SJCRH30 (cell line): Measurements from ENCODE around the gene EIPR1. TPM values are rescaled to one million over a fixed set of nuclear protein-coding genes. Genes with fewer than 3 reads are reported as not detected.

Experiments
- DNase-seq, 2 experiments: peaks; one replicate each; pipeline ENCODE4 v3.0.0-alpha.2; 2015 to 2020
- H3K27ac ChIP-seq: fragments of 250-450 bp; sonication (Bioruptor Pico); 2 replicates; pipeline ENCODE4 v1.5.1; 2020; ENCODE audit warnings: mild to moderate bottlenecking, moderate library complexity
- H3K27me3 ChIP-seq: fragments of 250-450 bp; sonication (Bioruptor Pico); 2 replicates; pipeline ENCODE4 v1.5.1; 2020; ENCODE audit warnings: mild to moderate bottlenecking, moderate library complexity
- H3K36me3 ChIP-seq: fragments of 250-450 bp; sonication (Bioruptor Pico); 2 replicates; pipeline ENCODE4 v1.5.1; 2020; ENCODE audit warnings: mild to moderate bottlenecking, moderate library complexity
- H3K4me1 ChIP-seq: fragments of 250-450 bp; sonication (Bioruptor Pico); 2 replicates; pipeline ENCODE4 v1.5.1; 2020; ENCODE audit warnings: mild to moderate bottlenecking, moderate library complexity
- H3K4me3 ChIP-seq: fragments of 250-450 bp; sonication (Bioruptor Pico); 2 replicates; pipeline ENCODE4 v1.5.1; 2020; ENCODE audit warnings: mild to moderate bottlenecking, moderate library complexity
- H3K9me3 ChIP-seq: fragments of 250-450 bp; sonication (Bioruptor Pico); replicated peaks from 2 replicates; pipeline ENCODE4 v1.5.1; 2020; ENCODE audit warnings: mild to moderate bottlenecking, moderate library complexity
- total RNA-seq: library from RNA; depleted of rRNA; stranded (reverse); fragments of >200 nt; shearing (Covaris generic); gene quantifications from 2 replicates; pipeline ENCODE4 v1.2.3, GENCODE V29; 2014

Gene EIPR1
- total RNA-seq, 1 experiment from 2014 or later: 29.0 TPM

- H3K27ac ChIP-seq: no peak overlapping the region
- DNase-seq: no peak
Observed at GRCh38 chr2:3356799-3357198, 20.8 kb downstream of the EIPR1 start.

DNA sequence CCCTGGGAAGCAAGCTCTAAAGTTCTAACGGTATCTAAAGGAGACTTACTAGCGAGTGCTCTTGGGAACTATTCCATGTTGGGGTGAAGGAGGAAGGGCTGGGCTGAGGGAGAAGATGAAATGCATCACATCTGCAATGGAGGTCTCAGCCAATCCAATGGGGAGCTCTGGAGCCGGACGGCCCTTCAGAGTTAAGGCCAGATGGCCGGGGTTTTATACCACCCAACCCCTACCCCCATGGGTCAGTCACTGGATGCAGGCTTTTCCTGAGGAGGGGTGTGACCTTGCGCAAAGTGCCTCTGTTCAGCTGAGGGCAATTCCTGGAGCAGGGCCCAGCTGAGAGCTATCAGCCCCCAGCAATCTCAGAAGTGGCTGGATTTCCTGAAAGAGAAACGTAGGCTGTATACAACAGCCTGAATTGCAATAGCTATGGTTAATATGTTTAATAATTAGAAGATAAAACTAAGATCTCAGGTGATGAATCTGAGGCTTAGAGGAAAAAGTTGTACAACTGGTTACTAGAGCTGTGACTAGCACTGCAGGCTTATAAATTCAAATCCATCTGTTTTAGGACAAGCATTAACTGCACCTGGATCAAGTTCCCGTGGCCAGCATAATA is 21.6 kb downstream of the EIPR1 start:
- Histone ChIP-seq H3K4me1 (peaks cover 6% of the 10 kb centered on the region), H3K27me3 (no peaks in the 10 kb centered on the region), H3K27ac (no peak overlapping the region), H3K36me3 (peaks cover 14% of the 10 kb centered on the region; the same call in 1 of the 2 replicates), H3K9me3 (no peaks in the 10 kb centered on the region; the same call in 1 of the 2 replicates), H3K4me3 (no peak overlapping the region)
- no peak for DNase-seq

More at GRCh38 chr2:3356799-3357198, 20.8 kb downstream of the EIPR1 start:
- Histone ChIP-seq H3K36me3 (peaks cover 8% of the 10 kb centered on the region; the same call in 1 of the 2 replicates), H3K4me1 (peaks cover 6% of the 10 kb centered on the region), H3K9me3 (no peaks in the 10 kb centered on the region), H3K4me3 (no peak overlapping the region), H3K27me3 (no peaks in the 10 kb centered on the region)

DNA sequence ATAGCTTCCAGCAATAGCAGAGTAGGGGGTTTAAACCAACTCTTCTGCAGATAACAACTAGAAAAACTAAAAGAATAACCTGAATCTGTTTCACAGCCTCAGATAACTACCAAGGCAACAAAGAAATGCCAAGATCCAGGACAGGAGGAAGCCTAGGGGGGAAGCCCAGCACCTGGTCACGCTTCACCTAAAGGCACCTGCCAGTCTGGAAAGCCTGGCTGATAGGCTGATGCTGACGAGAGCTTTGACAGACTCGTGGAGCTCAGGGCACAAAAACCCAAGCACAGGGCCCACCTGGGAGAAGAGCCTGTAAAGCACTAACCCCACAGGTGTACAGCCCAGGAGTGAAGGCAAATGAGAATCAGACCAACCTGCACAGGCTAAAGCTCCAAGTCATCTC is 22.6 kb downstream of the EIPR1 start:
- Histone ChIP-seq H3K4me1 (peaks cover 6% of the 10 kb centered on the region), H3K4me3 (no peak overlapping the region), H3K27me3 (no peaks in the 10 kb centered on the region), H3K36me3 (peaks cover 18% of the 10 kb centered on the region), H3K9me3 (no peaks in the 10 kb centered on the region; the same call in 1 of the 2 replicates), H3K27ac (no peak overlapping the region)
- no peak for DNase-seq

GRCh38 chr2:3349211-3349693 is 28.4 kb downstream of the EIPR1 start:
- Histone ChIP-seq H3K36me3 (peaks cover 20% of the 10 kb centered on the region), H3K27ac (no peak overlapping the region), H3K27me3 (no peaks in the 10 kb centered on the region), H3K4me3 (no peak overlapping the region), H3K9me3 (no peaks in the 10 kb centered on the region; the same call in 1 of the 2 replicates), H3K4me1 (no peaks in the 10 kb centered on the region)
- no peak for DNase-seq

- H3K27me3 ChIP-seq: no peaks in the 10 kb centered on the region
- H3K36me3 ChIP-seq: peaks cover 20% of the 10 kb centered on the region
- no peak overlapping the region for H3K27ac ChIP-seq
- DNase-seq: no peak
- H3K4me1 ChIP-seq: no peaks in the 10 kb centered on the region
- no peaks in the 10 kb centered on the region; the same call in 1 of the 2 replicates for H3K9me3 ChIP-seq
- H3K4me3 ChIP-seq: no peak overlapping the region
Observed at GRCh38 chr2:3348767-3349166, 28.9 kb downstream of the EIPR1 start.

- no peak overlapping the region for H3K27ac ChIP-seq
- H3K36me3 ChIP-seq: peaks cover 6% of the 10 kb centered on the region; the same call in 1 of the 2 replicates
- H3K4me3 ChIP-seq: no peak overlapping the region
- no peak for DNase-seq
- no peaks in the 10 kb centered on the region for H3K27me3 ChIP-seq
- H3K4me1 ChIP-seq: no peaks in the 10 kb centered on the region
- H3K9me3 ChIP-seq: no peaks in the 10 kb centered on the region
Observed at GRCh38 chr2:3345621-3346020, 32.0 kb downstream of the EIPR1 start.

DNA sequence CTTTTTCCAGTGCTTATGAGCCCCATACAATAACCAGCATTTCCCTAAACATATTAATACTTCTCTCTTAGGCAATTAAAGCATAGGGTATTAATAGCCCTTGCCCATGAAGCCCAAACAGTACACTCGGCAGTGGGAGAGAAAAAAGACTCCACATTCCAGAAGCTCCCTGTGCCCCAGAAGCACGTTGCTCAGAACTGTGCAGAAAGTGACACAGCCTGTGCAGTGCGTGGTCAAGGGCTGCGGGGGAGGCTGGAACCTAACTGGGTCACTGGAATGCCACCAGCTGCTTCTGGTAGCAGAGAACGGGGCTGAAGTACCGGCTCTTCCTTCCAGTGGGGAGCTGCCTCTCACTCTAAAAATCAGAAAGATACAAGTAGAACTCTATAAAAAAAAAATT is 32.7 kb downstream of the EIPR1 start:
- H3K27me3 ChIP-seq: no peaks in the 10 kb centered on the region
- H3K27ac ChIP-seq: no peak overlapping the region
- H3K36me3 ChIP-seq: peaks cover 2% of the 10 kb centered on the region; the same call in 1 of the 2 replicates
- no peak overlapping the region for H3K4me3 ChIP-seq
- DNase-seq: no peak
- H3K9me3 ChIP-seq: no peaks in the 10 kb centered on the region
- H3K4me1 ChIP-seq: no peaks in the 10 kb centered on the region

DNA sequence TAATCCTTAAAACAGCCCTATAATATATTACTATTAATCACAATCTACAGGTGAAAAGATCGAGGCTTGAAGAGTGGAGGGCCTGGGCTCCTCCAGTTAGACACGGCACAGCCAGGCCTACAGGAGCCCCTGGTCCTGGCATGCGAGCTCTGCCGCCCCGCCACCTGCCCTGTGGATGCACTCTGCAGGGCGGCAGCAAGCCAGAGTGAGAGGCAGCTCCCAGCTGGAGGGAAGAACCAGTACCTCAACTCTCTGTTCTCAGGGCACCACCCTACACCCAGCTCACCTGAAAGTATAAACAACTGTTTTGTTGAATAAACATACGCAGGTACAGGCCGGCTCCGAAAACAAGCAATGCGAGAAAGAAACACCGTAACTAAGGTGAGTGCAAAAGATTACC is 34.6 kb downstream of the EIPR1 start:
- no peaks in the 10 kb centered on the region for H3K27me3 ChIP-seq
- H3K36me3 ChIP-seq: 0 out of 2 replicates have a peak, but pooled peaks cover 5% of the 10 kb centered on the region
- DNase-seq: no peak
- H3K27ac ChIP-seq: no peak overlapping the region
- no peak overlapping the region for H3K4me3 ChIP-seq
- H3K4me1 ChIP-seq: no peaks in the 10 kb centered on the region
- no peaks in the 10 kb centered on the region for H3K9me3 ChIP-seq

DNA sequence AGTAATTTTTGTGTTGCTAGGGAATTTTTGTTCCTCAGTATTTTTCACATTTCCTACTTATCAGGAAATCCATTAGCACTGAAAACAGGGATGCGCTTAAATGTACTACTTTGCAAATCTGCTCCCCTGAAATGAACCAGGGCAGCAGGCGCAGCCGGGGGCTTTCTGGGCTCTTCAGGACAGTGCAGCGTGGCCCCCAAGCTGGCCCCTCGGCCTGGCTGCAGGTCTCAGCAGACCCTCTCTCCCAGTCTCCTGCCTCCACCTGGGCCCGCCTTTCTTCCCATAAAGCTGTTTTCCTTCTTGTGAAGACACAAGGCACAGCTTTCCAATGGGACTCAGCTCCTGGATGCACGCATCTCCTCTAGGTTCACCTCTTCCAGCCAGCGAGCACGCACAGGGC is 35.3 kb downstream of the EIPR1 start:
- DNase-seq: no peak
- peaks cover 7% of the 10 kb centered on the region; the same call in 1 of the 2 replicates for H3K36me3 ChIP-seq
- H3K27ac ChIP-seq: no peak overlapping the region
- H3K27me3 ChIP-seq: no peaks in the 10 kb centered on the region
- H3K4me3 ChIP-seq: no peak overlapping the region
- no peaks in the 10 kb centered on the region for H3K9me3 ChIP-seq
- H3K4me1 ChIP-seq: no peaks in the 10 kb centered on the region

- H3K27ac ChIP-seq: no peak overlapping the region
- no peaks in the 10 kb centered on the region for H3K27me3 ChIP-seq
- DNase-seq: no peak
- peaks cover 7% of the 10 kb centered on the region; the same call in 1 of the 2 replicates for H3K36me3 ChIP-seq
- H3K9me3 ChIP-seq: no peaks in the 10 kb centered on the region
- H3K4me3 ChIP-seq: no peak overlapping the region
- no peaks in the 10 kb centered on the region for H3K4me1 ChIP-seq
Observed at GRCh38 chr2:3341336-3341735, 36.3 kb downstream of the EIPR1 start.

DNA sequence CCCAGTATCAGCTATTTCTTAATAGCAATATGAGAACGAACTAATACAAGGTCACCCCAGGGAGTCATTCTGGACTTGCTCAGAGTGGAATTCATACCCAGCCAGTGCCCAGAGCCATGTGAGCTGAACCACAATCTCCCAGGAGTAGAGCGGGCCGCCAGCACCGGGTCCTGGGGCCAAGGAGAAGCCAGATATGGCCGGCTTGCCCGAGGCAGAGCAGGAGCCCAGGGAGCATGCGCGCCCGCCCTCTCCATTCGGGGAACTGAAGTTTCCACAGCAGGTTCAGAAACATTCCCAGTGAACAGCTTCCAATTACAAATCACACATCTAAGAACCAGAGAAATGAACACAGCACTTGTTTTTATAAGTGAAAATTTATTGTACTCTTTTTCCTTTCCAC is 37.5 kb downstream of the EIPR1 start:
- Histone ChIP-seq H3K27me3 (no peaks in the 10 kb centered on the region), H3K9me3 (no peaks in the 10 kb centered on the region), H3K4me3 (no peak overlapping the region), H3K27ac (no peak overlapping the region), H3K4me1 (no peaks in the 10 kb centered on the region), H3K36me3 (peaks cover 10% of the 10 kb centered on the region; the same call in 1 of the 2 replicates)
- DNase-seq: no peak

GRCh38 chr2:3338340-3338739 is 39.3 kb downstream of the EIPR1 start:
- no peak for DNase-seq
- H3K27ac ChIP-seq: no peak overlapping the region

GRCh38 chr2:3336844-3337243 is 40.8 kb downstream of the EIPR1 start:
- Histone ChIP-seq H3K27me3 (no peaks in the 10 kb centered on the region), H3K27ac (no peak overlapping the region), H3K4me1 (no peaks in the 10 kb centered on the region), H3K36me3 (peaks cover 10% of the 10 kb centered on the region; the same call in 1 of the 2 replicates), H3K9me3 (no peaks in the 10 kb centered on the region), H3K4me3 (no peak overlapping the region)
- no peak for DNase-seq

More at GRCh38 chr2:3338340-3338739, 39.3 kb downstream of the EIPR1 start:
- Histone ChIP-seq H3K9me3 (no peaks in the 10 kb centered on the region), H3K4me3 (no peak overlapping the region), H3K27me3 (no peaks in the 10 kb centered on the region), H3K4me1 (no peaks in the 10 kb centered on the region), H3K36me3 (peaks cover 10% of the 10 kb centered on the region; the same call in 1 of the 2 replicates)

- Histone ChIP-seq H3K36me3 (peaks cover 18% of the 10 kb centered on the region; the same call in 1 of the 2 replicates), H3K4me3 (no peak overlapping the region), H3K4me1 (no peaks in the 10 kb centered on the region), H3K27ac (no peak overlapping the region), H3K27me3 (no peaks in the 10 kb centered on the region), H3K9me3 (no peaks in the 10 kb centered on the region)
- no peak for DNase-seq
Observed at GRCh38 chr2:3334392-3335345, 42.9 kb downstream of the EIPR1 start.

DNA sequence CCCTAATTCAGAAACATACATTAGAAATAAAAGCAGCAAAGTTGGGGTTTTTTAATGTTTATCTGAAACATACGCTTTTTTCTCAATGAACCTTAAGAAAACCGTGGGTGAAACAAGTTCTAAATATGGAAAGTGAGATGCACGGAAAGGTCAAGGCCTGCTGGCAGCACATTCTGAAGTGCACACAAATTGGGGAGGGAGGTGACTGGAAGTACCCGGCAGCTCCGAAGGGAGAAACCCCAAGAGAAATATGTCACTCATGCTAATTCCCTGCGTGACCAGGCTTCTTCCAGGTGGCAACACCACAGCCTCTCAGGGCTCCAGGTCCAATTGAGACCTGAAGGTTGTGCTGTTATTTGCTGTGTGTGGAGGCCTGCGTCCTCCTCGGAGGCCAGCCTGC is 45.5 kb downstream of the EIPR1 start:
- Histone ChIP-seq H3K9me3 (no peaks in the 10 kb centered on the region), H3K36me3 (peaks cover 11% of the 10 kb centered on the region; the same call in 1 of the 2 replicates), H3K4me3 (no peak overlapping the region), H3K4me1 (peaks cover 3% of the 10 kb centered on the region; the same call in 1 of the 2 replicates), H3K27ac (no peak overlapping the region), H3K27me3 (no peaks in the 10 kb centered on the region)
- DNase-seq: no peak
